Hypothalamus (tissue), 51 donors: ENCODE measurements around the gene GSG1.
A peak's percentile ranks its signal among the peaks of the same experiment; 100 is the strongest.
"Not testable (repeated sequence)": the region's sequence is repeated elsewhere in the genome, so short reads cannot be mapped to it uniquely, and the experiment has no call there.

ENCODE experiments used
- DNase-seq, 51 donors: peaks; one replicate each; lab custom pipeline; 2025; lab: John Stamatoyannopoulos, UW

Gene GSG1

DNA sequence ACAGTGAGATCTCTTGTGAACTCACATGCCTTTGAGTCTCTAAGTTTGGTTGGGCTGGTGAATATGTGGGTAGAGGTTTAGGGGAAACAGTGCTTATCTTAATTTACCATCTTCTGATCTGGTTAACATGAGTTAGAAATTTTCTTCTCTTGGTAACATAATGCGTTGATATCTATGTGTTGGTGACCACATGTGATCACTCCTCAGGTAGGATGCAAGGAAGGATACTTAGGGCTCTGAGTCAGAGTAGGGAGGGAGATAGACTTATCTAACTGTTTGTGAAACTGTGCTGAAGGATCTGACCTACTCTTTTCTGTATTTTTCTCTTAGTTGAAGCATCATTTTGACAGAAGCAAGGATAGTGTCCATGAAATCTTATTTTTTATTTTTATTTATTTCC, 36.1 kb downstream of the GSG1 start:
- DNase-seq, result no peak

DNA sequence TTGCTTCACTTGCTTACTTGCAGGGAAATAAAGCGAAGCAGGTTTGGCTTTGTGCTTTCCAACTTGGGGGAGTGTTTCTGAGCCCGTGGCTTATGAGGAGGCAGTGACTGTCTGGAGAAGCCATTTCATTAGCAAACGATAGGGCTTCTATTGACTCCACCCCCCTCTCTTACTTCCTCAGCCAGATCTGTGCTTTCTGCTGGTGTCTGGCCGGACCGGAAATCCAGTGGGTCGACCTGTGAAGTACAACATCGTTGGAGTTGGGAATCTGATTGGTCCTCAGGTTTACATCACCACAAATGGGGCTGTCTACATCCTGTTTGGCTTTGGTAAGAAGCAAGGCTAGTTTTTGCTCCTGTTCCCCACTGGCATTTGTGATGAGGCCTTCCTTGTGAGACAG, 37.0 kb downstream of the GSG1 start:
- no peak for DNase-seq

DNA sequence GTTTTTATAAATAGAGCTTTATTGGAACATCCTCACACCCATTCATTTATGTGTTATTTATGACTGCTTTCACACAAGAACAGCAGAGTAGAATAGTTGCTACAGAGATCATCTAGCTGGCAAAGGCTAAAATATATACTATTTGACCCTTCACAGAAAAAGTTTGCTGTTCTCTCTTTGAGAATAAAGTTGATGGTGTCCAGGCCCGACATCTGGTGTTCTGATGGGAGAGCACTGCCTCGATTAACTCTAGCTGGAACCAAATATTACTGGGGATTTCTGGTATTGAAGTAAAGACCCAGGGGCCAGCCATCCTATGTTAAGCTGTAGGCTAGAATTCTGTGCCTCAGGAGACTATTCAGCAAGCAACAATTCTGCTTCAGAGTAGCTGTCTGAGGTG, 37.5 kb downstream of the GSG1 start:
- DNase-seq, result no peak

DNA sequence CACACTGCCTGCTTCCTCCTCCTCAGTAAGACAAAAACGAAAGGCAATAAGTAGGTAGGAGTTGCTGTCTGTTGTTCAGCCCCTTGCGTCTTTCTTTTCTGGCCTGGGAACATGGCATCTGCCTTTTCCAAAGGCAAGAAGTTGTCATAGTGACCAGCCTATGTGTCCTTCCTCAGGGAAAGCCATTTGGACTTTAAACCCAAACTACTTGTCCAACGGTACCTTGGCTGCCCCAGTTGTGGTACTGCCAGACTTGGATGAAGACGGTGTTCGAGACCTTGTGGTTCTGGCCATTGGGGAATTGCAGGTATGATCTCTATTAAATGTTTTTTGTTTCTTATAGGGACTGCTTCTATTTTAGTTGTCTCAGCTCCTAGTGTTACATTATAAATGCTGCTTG, 40.8 kb downstream of the GSG1 start:
- peak in 12 of 51 donors; percentile 3 to 60 (median 13) for DNase-seq

DNA sequence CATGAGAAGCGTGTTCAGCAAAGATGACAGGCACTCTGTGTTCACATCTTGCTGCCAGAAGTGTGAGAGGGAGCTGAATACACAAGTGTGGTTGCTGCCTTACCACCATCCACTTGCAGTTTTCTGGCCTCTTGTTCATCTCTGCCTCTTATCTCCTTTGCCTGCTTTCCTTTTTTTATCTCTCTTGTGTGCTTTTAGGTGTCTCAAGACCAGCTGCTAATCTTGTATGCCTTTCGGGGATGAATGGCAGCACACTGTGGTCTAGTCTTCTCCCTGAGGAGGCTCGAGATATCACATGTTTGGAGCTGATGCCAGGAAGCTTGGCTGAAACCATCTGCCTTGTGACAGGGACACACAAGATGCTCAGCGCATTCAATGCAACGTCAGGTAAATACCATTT, 42.1 kb downstream of the GSG1 start:
- no peak for DNase-seq

DNA sequence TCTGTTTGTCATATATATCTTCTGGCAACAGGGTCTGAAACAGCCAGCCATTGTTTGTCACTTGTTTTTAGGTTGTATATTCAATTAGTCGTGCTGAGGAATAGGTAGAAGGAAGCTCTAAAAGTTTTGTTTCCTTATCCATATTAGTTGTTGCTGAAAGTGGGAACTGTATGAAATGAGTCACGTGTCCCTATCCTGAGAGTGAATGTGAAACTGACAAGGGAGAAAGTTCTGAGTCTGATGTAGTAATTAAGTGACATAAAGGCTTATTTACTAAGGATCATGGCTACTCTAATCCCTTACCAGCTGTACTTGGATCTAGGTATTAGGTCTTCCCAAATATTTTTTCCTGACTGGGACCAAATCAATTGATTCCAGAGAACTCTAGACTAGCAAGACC, 42.9 kb downstream of the GSG1 start:
- DNase-seq, result no peak

DNA sequence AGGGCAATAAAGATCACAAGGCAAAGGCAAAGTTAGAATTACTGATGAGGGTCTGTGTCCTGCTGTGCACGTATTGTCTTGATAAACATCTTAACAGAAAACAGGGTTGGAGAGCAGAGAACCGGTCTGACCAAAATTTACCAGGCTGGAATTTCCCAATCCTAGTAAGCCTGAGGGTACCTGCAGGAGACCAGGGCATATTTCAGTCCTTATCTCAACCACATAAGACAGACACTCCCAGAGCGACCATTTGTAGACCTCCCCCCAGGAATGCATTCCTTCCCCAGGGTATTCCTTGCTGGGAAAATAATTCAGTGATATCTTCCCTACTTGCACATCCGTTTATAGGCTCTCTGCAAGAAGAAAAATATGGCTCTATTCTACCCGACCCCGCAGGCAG, 49.9 kb downstream of the GSG1 start:
- not testable (repeated sequence) for DNase-seq

DNA sequence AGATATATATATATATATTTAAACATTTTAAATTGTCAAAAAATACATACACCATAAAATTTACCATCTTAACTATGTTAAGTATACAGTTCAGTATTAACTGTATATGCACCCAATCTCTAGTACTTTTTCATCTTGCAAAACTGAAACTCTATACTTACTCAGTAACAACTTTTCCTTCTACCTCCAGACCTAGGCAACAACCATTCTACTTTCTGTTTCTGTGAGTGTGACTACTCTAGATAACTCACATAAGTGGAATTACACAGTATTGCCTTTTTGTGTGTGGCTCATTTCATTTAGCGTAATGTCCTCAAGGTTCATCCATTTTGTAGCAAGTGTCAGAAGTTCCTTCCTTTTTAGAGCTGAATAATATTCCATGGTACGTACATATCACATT, 51.0 kb downstream of the GSG1 start:
- DNase-seq, result no peak

DNA sequence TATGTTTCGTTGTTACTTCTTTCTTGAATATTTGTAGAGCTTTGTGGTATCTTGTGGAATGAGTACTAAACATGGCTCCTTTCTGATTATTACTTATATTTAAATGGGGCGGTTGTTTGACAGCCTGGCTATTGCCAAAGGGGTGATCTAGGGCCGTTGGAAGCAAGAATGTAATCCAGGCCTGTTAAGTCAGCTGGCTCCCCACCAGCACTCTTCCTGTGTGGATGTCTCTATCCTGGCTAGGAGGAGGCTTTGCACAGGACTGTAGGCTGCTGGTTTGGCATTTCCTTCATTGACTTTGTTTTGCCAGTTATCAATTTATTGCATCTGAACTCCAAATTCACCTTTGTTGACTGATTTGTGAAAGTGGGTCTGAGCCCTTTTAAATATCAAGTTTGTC, 53.7 kb downstream of the GSG1 start:
- no peak for DNase-seq

DNA sequence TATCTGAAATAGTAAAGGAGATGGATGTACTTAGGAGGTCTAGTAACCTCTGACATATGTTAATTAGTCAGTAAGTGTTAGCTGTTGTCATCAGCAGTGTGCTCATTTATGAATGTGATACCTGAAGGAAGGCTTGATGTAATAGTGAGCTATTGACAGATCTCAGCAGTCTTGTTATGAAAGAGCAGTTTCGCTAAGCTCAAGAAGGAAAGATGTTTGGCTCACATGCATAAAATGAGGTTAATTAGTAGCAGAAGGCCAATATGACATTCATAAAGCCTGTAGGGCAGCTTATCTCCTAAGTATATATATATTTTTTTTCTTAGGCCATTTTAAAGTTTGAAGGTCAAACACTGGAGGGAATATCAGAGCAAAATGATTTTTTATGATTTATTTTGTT, 56.5 kb downstream of the GSG1 start:
- DNase-seq, result no peak

DNA sequence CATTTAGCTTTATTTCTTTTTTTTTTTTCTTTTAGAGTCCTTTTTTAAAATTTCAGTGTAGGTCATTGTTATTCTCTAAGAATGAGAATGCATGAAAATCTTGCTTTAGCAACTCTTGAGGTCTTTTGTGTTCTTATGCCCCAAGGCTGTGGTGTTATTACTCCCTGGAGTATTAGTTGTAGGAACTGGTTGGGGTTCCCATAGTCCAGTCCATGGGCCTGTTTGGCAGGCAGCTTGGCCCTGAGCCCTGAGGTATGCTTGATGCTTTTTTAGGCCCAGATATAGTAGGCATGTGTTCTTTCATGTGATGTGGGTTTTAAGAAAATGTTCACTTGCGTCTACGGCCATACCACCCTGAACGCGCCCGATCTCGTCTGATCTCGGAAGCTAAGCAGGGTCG, 57.7 kb downstream of the GSG1 start:
- DNase-seq, result no peak

DNA sequence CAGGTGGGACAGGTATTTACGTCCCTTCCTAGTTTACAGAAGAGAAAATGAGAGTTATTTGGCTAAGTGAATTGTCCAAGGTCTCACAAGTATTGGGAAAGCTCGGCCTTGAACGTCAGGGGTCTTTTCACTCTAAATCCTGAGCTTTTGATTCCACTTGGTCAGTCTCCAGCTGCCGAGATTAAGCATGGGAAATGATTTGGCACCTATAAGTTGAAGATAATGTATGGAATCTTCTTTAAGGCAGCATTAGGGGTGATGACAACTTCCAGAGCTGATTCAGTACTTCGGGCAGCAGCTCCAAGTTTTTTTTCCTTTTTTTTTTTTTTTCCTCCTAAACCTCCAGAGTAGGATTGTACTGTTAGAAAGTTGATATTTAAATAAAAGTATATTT, 58.6 kb downstream of the GSG1 start:
- DNase-seq, result no peak

DNA sequence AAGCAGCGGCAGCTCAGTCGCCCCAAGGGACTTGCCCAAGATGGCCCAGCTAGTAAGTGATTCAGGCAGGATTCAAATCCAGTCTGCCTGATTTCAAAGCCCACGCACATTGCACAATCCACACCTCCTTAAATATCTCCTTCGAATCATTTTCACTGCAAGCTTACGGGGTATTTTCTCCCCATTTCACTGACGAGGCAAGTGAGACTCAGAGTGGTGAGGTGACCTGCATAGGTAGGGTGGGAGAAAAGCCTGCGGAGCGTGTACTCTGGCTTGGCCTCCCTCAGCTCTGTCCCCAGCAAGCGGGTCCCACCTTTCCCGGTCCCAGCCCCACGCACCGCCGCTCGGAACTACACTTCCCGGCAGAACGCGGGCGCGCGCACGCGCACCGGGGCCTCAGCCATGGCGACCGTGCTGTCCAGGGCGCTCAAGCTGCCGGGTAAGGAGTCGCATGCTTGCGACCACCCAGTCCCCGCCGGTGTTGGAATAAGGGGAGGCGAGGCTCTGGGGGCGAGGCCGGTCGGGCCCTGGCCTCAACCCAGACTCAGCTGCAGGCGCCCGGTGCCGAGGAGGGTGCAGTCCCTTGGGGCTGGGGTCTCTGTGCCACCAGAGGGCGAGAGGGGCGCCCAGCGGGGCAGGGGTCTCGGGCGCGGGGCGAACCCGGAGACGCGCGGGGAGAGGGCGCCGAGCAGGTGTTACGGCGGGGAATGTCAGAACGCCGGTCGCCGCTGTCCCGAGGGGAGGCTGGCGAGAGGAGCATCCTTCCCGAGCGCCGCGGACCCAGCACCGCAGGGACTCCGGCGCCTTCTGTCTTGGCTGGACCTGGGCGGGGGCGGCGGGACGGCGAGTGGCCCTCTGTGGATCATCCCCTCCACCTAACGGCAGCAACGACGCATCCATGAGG, 59.2 kb downstream of the GSG1 start, which contains the start of gene FAM234B:
Gene FAM234B, plus strand, starts transcription at position 380 of the 904 bp plus-strand sequence. Its CDS starts 23 bp downstream, at position 403.
- DNase-seq, result peak in 50 of 51 donors; percentile 10 to 88 (median 68)

DNA sequence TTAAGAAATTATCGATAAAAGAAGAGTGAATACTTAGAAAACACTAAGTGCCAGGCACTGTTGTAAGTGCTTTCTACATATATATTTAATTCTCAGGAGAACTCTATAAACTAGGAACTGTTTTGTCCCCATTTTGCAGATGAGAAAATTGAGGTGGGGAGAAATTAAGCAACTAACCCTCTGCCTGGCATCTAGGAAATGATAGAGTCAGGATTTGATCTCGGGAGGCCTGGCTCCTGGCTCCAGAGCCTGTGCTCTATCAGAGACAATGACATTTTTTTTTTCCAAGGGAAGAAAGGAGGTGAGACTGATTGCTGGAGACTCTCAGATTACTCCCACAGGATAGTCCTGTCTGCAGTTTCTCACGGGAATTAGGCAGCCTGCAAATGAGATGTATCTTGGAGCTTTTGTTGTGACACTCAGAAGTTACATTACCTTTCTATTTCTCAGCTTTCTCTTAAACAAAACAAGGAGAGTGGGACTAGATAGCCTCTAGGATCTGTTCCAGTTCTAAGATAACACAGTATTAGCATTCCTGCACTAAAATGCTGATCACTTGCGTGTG, 60.7 kb downstream of the GSG1 start:
- DNase-seq, result no peak

DNA sequence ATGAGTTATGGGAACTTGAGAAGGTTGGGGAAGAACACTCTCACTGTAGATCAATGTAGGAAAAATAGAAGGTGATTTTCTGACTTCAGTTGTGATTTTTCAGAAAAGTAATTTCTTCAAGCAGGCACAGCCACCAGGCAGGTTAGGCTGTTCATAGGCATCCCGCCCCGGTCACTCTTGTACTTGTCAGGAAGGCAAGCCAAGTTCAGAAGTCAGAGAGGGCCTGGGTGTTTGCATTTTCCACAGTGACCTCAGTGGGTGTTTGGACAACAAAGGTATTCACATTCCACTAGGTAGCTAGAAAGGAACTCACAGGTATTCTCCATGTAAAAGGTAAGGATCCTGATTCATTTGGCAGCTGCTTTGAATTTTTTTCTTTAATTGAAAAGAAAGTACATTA, 62.2 kb downstream of the GSG1 start:
- no peak for DNase-seq

DNA sequence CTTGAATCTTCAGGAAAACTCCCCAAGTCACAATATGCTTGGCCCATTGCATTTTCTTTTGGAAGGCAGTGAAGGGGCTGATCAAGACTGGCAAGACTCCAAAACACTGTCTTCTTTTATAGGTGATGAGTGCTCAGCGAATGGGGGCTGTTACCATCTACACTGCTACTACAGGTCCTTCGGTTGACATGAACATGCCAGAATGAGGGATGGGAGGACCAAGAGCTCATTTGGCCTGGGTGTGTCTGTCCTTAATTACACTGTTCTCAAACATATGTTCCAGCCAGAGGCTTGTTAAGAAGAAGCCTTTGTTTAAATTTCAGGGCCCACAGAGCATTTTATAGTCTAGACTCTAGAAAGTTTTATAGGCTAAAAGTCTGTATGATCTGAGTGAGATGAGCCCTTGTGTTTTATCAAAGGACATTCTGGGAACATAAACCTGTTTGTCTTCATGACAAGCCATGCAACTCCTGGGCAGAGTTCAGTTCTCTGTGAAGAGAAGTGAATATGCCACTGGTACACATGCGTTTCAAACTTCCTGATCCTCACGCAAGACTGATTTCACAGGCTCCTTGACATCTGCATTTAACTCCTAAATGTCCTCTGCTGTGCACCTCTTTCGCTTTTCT, 64.0 kb downstream of the GSG1 start:
- DNase-seq, result no peak

DNA sequence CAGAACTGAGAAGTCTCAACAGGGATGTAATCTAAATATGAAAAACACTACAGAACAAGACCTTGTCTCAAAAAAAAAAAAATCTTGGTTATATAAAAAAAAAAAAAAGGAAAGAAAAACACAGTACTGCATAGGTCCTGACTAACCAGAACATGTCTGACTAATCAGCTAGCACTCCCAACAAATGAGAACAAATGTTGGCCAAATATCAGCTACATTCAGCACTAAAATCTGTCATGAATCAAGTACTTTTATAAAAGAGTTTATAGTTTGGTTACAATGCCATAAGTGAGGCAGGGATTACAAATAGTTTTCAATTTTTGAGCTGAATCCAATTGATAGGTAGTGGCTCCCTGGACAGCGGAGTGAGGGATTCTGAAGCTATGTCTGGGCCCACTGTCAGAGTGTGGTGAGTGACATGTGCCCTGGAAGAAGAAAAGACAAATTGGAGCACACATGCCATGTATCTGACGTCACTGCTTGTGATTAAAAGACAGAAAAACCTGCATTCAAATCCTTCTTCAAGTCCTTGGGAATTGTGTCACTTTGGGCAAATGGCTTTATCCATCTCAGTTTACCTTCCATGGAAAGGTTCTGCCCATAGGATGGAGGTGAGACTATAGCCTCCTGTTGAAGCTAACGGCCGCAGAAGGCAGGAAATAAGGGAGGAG, 64.8 kb downstream of the GSG1 start:
- no peak for DNase-seq

DNA sequence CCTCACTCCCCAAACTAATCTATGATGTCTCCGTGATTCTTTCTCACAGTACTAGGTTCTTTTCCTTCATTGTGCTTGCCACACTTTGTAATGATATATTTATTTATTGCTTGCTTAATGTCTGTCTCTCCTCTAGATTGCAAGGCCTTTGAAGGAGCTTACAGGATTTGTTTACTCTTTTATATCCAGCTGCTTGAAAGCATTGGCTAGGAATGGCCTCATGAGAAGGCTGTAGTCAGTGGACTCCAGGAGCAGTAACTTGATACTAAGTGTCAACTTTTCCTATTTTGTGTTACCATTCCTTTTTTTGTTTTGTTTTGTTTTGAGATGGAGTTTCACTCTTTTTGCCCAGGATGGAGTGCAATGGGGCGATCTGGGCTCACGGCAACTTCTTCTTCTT, 66.6 kb downstream of the GSG1 start:
- no peak for DNase-seq

DNA sequence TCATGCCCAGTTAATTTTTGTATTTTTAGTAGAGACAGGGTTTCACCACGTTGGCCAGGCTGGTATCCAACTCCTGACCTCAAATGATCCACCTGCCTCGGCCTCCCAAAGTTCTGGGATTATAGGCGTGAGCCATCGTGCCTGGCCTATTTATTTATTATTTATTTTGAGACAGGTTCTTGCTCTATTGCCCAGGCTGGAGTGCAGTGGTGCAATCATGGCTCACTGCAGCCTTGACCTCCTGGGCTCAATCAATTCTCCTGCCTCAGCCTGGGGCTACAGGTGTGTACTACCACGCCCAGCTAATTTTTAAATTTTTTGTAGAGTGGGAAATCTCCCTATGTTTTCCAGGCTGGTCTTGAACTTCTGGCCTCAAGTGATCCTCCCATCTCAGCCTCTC, 68.1 kb downstream of the GSG1 start:
- not testable (repeated sequence) for DNase-seq
